IMR-90 (cell line): ENCODE results near the gene ANKRD55. TPM values are rescaled to one million over a fixed set of nuclear protein-coding genes. Genes with fewer than 3 reads are reported as not detected.
A peak's percentile ranks its signal among the peaks of the same experiment; 100 is the strongest.

Source experiments
- ATAC-seq: fragments of 200-7000 bp; cut with Tn5 transposase; 2 replicates; pipeline ENCODE4 v1.9.1; 2020; ENCODE audit warnings: low read depth, mild to moderate bottlenecking, moderate library complexity
- BruUV-seq: library from RNA; stranded (reverse); fragments of 400-500 nt; replicated peaks from 2 replicates; lab custom pipeline; 2021; lab: Mats Ljungman, UMichigan
- CTCF ChIA-PET: fragments of 300-600 bp; formaldehyde crosslinking; extraction: SDS; loops from one replicate; lab custom pipeline; 2021; ENCODE audit warnings: antibody characterized with exemption; lab: Yijun Ruan, JAX
- POLR2A ChIA-PET: fragments of 300-600 bp; sonication (Branson Sonifier 250); formaldehyde crosslinking; loops from one replicate; lab custom pipeline; 2022; ENCODE audit warnings: antibody characterized with exemption; ENCODE audit not compliant: unreplicated experiment; lab: Charles Lee
- DNase-seq: peaks from one replicate; pipeline ENCODE4 v3.0.0; 2013
- H2AFZ ChIP-seq: replicated peaks from 2 replicates; pipeline ENCODE3; 2013; ENCODE audit warnings: low read length, mild to moderate bottlenecking; ENCODE audit not compliant: poor library complexity
- H2AK5ac ChIP-seq: 2 replicates; pipeline ENCODE4 v1.6.1; 2013; ENCODE audit warnings: low read depth, low read length, inconsistent platforms
- H2AK9ac ChIP-seq: replicated peaks from 2 replicates; pipeline ENCODE3; 2013; ENCODE audit warnings: mild to moderate bottlenecking, low read depth, low read length, moderate library complexity; ENCODE audit not compliant: poor library complexity
- H2BK120ac ChIP-seq: 2 replicates; pipeline ENCODE4 v1.6.1; 2013; ENCODE audit warnings: low read depth, low read length, inconsistent platforms
- H2BK15ac ChIP-seq: 3 replicates; pipeline ENCODE4 v1.6.1; 2013; ENCODE audit warnings: low read depth, low read length, inconsistent platforms
- H2BK20ac ChIP-seq: 2 replicates; pipeline ENCODE4 v1.6.1; 2013; ENCODE audit warnings: low read depth, mild to moderate bottlenecking, inconsistent platforms, low read length, moderate library complexity
- H2BK5ac ChIP-seq: 2 replicates; pipeline ENCODE4 v1.6.1; 2013; ENCODE audit warnings: mild to moderate bottlenecking, low read depth, low read length, inconsistent platforms; ENCODE audit not compliant: poor library complexity, severe bottlenecking
- H3K14ac ChIP-seq: replicated peaks from 2 replicates; pipeline ENCODE4 v1.6.1; 2013; ENCODE audit warnings: low read depth, low read length, inconsistent platforms
- H3K18ac ChIP-seq: 2 replicates; pipeline ENCODE4 v1.6.1; 2013; ENCODE audit warnings: low read depth, low read length, control low read depth
- H3K23ac ChIP-seq: 2 replicates; pipeline ENCODE4 v1.6.1; 2013; ENCODE audit warnings: low read depth, low read length, inconsistent platforms
- H3K27ac ChIP-seq: 2 replicates; pipeline ENCODE4 v1.5.1; 2013; ENCODE audit warnings: mild to moderate bottlenecking, control low read depth, low read length; ENCODE audit not compliant: insufficient read depth
- H3K27me3 ChIP-seq: 2 replicates; pipeline ENCODE4 v1.6.1; 2013; ENCODE audit warnings: low read length; ENCODE audit not compliant: control insufficient read depth, insufficient read depth
- H3K36me3 ChIP-seq: 2 replicates; pipeline ENCODE4 v1.6.1; 2013; ENCODE audit warnings: low read length, mixed read lengths; ENCODE audit not compliant: control insufficient read depth, insufficient read depth
- H3K4ac ChIP-seq: 2 replicates; pipeline ENCODE4 v1.6.1; 2013; ENCODE audit warnings: low read depth, low read length, inconsistent platforms
- H3K4me1 ChIP-seq: 2 replicates; pipeline ENCODE4 v1.6.1; 2013; ENCODE audit warnings: low read length, mixed read lengths; ENCODE audit not compliant: control insufficient read depth, insufficient read depth
- H3K4me2 ChIP-seq: 2 replicates; pipeline ENCODE4 v1.6.1; 2013; ENCODE audit warnings: low read depth, mild to moderate bottlenecking, control low read depth, low read length, moderate library complexity
- H3K4me3 ChIP-seq: 2 replicates; pipeline ENCODE4 v1.5.1; 2013; ENCODE audit warnings: low read depth, mild to moderate bottlenecking, control low read depth, low read length, moderate library complexity; ENCODE audit not compliant: insufficient read depth
- H3K56ac ChIP-seq: 2 replicates; pipeline ENCODE4 v1.6.1; 2013; ENCODE audit warnings: low read length, inconsistent platforms; ENCODE audit not compliant: insufficient read depth; ENCODE audit errors: extremely low read depth
- H3K79me1 ChIP-seq, 2 experiments: 2 replicates each; pipeline ENCODE4 v1.6.1; 2013; ENCODE audit warnings: low read length in 2 of 2, inconsistent platforms in 1 of 2, low read depth in 1 of 2
- H3K9ac ChIP-seq: 2 replicates; pipeline ENCODE4 v1.6.1; 2013; ENCODE audit warnings: low read depth, low read length, control low read depth
- H3K9me1 ChIP-seq: 2 replicates; pipeline ENCODE4 v1.6.1; 2013; ENCODE audit warnings: low read length, inconsistent platforms; ENCODE audit not compliant: insufficient read depth
- H3K9me3 ChIP-seq: 2 replicates; pipeline ENCODE4 v1.6.1; 2013; ENCODE audit warnings: low read length; ENCODE audit not compliant: control insufficient read depth, insufficient read depth
- H4K20me1 ChIP-seq: 2 replicates; pipeline ENCODE4 v1.6.1; 2013; ENCODE audit warnings: low read length, inconsistent platforms; ENCODE audit not compliant: insufficient read depth
- H4K5ac ChIP-seq: 2 replicates; pipeline ENCODE4 v1.6.1; 2013; ENCODE audit warnings: mild to moderate bottlenecking, low read depth, low read length, control low read depth
- H4K8ac ChIP-seq, 2 experiments: 2 replicates each; pipeline ENCODE4 v1.6.1; 2013; ENCODE audit warnings: low read depth in 2 of 2, low read length in 2 of 2, control low read depth in 1 of 2, inconsistent platforms in 1 of 2
- H4K91ac ChIP-seq: 2 replicates; pipeline ENCODE4 v1.6.1; 2013; ENCODE audit warnings: low read depth, low read length, inconsistent platforms; ENCODE audit not compliant: insufficient read depth
- CTCF ChIP-seq: conservative IDR thresholded peaks from 2 replicates; pipeline ENCODE4 v1.5.1; 2012; ENCODE audit warnings: mild to moderate bottlenecking, low read depth, low read length, improper control_type of control experiment
- dilution Hi-C: fragments of 300-500 bp; cut with HindIII; formaldehyde crosslinking; loops from one replicate; pipeline ENCODE4 v1.14.3; 2018; ENCODE audit warnings: low sequenced_read_pairs; ENCODE audit not compliant: unreplicated experiment
- in situ Hi-C: fragments of 300-500 bp; cut with MboI; formaldehyde crosslinking; loops from 3 replicates; pipeline ENCODE4 v1.14.3; 2019; ENCODE audit warnings: low sequenced_read_pairs, inconsistent platforms, mixed read lengths
- intact Hi-C: fragments of 100-400 bp; cut with micrococcal nuclease; formaldehyde crosslinking; loops from 2 replicates; pipeline ENCODE4 v1.10.0; 2022
- polyA plus RNA-seq, 3 experiments: library from polyadenylated mRNA; depleted of rRNA; stranded (reverse); fragments of >200 nt; gene quantifications; 2 replicates each; pipeline ENCODE4 v1.2.3, GENCODE V29; 2012; ENCODE audit warnings: low replicate concordance in 1 of 3
- total RNA-seq: library from RNA; depleted of rRNA; stranded (reverse); fragments of >200 nt; gene quantifications from 2 replicates; pipeline ENCODE4 v1.2.3, GENCODE V29; 2012

ANKRD55 gene
- total and polyA plus RNA-seq, 2 of the 4 experiments (the other 2 are of a cell fraction): not detected

GRCh38 chr5:56175021-56175420 lies 58.1 kb downstream of the ANKRD55 start:
- Histone ChIP-seq H3K18ac (peak overlapping the region; percentile 73), H3K9me3 (no peaks in the 10 kb centered on the region), H3K4ac (peak overlapping the region; percentile 87), H3K27ac (peak overlapping the region; percentile 66; the same call in 1 of the 2 replicates), H3K79me1 (no peaks in the 10 kb centered on the region; a peak in 1 of 4 replicates), H4K91ac (peak overlapping the region; percentile 90), H4K5ac (peak overlapping the region; percentile 89), H3K4me3 (no peak overlapping the region), H3K4me1 (peaks cover 19% of the 10 kb centered on the region), H2AK5ac (peak overlapping the region; percentile 96), H4K8ac (peak overlapping the region; percentile 7 to 92; a peak in 2 of 4 replicates), H4K20me1 (no peaks in the 10 kb centered on the region), H2BK120ac (peak overlapping the region; percentile 90), H2AK9ac (no peak overlapping the region), H3K27me3 (no peaks in the 10 kb centered on the region), H2BK20ac (peak overlapping the region; percentile 96), H2BK5ac (peak overlapping the region; percentile 65), H3K4me2 (peak overlapping the region; percentile 55; the same call in 1 of the 2 replicates), H3K9ac (no peak overlapping the region), H3K9me1 (peaks cover 15% of the 10 kb centered on the region), H3K23ac (peak overlapping the region; percentile 30; the same call in 1 of the 2 replicates), H3K36me3 (no peaks in the 10 kb centered on the region), H3K56ac (0 out of 2 replicates have a peak overlapping the region, but pooled peaks have one; percentile 2), H3K14ac (peak overlapping the region; percentile 87), H2AFZ (peak overlapping the region; percentile 70), H2BK15ac (peak overlapping the region; percentile 91; the same call in 2 of the 3 replicates)
- ChIA-PET POLR2A (no interaction called here), CTCF (no interaction called here)
- dilution Hi-C loops (no loop called here), in situ Hi-C loops (no loop called here), intact Hi-C loops (loop anchor here (5.0 kb wide), 1 partner anchor 183 kb away; the partner anchor contains the start of gene IL6ST)
- no peak for DNase-seq
- ATAC-seq: no peak; the same call in 1 of the 2 replicates
- no TSS peak for BruUV-seq
- no peak for TF ChIP-seq CTCF
